HCT116 (cell line): ENCODE data around the gene LRRN1. TPM values are rescaled to one million over a fixed set of nuclear protein-coding genes. Genes with fewer than 3 reads are reported as not detected.

Source experiments
- ATAC-seq: fragments of 200-7000 bp; cut with Tn5 transposase; 2 replicates; pipeline ENCODE4 v1.9.1; 2020; ENCODE audit warnings: mild to moderate bottlenecking, moderate library complexity
- BruUV-seq: library from RNA; stranded (reverse); fragments of 400-500 nt; replicated peaks from 2 replicates; lab custom pipeline; 2021; lab: Mats Ljungman, UMichigan
- CTCF ChIA-PET: fragments of 300-600 bp; sonication (Branson Sonifier 250); formaldehyde crosslinking; loops from one replicate; lab custom pipeline; 2021; ENCODE audit warnings: antibody characterized with exemption; lab: Charles Lee
- POLR2A ChIA-PET: fragments of 300-600, 350-600 bp; sonication (Branson Sonifier 250); formaldehyde crosslinking; loops from one replicate; lab custom pipeline; 2021; ENCODE audit warnings: antibody characterized with exemption; lab: Charles Lee
- RAD21 ChIA-PET, 2 experiments: fragments of 300-600 bp; sonication (Branson Sonifier 250); formaldehyde crosslinking; loops; one replicate each; lab custom pipeline; 2023; ENCODE audit warnings: low total read pairs in 2 of 2; ENCODE audit not compliant: uncharacterized antibody in 2 of 2, unreplicated experiment in 2 of 2, low non-redundant PET in 1 of 2; lab: Charles Lee
- DNase-seq: peaks from one replicate; pipeline ENCODE4 v3.0.0-alpha.2; 2010; ENCODE audit warnings: low read depth, low spot score
- H2AFZ ChIP-seq: fragments of 200-600 bp; shearing (Covaris generic), sonication (generic); 2 replicates; pipeline ENCODE4 v1.6.1; 2017; ENCODE audit warnings: low read depth, mixed run types, mixed read lengths, antibody characterized with exemption, low read length; ENCODE audit not compliant: poor library complexity, severe bottlenecking
- H3K27ac ChIP-seq: 2 replicates; pipeline ENCODE4 v1.5.1; 2012; ENCODE audit warnings: low read depth, low read length
- H3K27me3 ChIP-seq: fragments of 200-600 bp; sonication (generic); 2 replicates; pipeline ENCODE4 v1.6.1; 2016; ENCODE audit warnings: mixed run types, low read length, mixed read lengths; ENCODE audit not compliant: insufficient read depth
- H3K36me3 ChIP-seq, 2 experiments: fragments of 200-500 bp in 1 of 2; fragments of 200-600 bp in 1 of 2; sonication (Bioruptor generic) in 1 of 2; sonication (generic) in 1 of 2; 2 replicates each; pipeline versions ENCODE4 v1.5.1 to v1.6.1; 2014 to 2016; ENCODE audit warnings: low read length in 2 of 2, inconsistent platforms in 1 of 2, mixed read lengths in 1 of 2, mixed run types in 1 of 2; ENCODE audit not compliant: insufficient read depth in 2 of 2, control insufficient read depth in 1 of 2
- H3K4me1 ChIP-seq, 2 experiments: fragments of 200-600 bp in 1 of 2; sonication (generic) in 1 of 2; 2 replicates each; pipeline versions ENCODE4 v1.5.1 to v1.6.1; 2012 to 2017; ENCODE audit warnings: low read length in 2 of 2, inconsistent platforms in 1 of 2, mild to moderate bottlenecking in 1 of 2, mixed read lengths in 1 of 2, mixed run types in 1 of 2, moderate library complexity in 1 of 2; ENCODE audit not compliant: insufficient read depth in 2 of 2, control insufficient read depth in 1 of 2
- H3K4me2 ChIP-seq: fragments of 200-600 bp; sonication (generic); 2 replicates; pipeline ENCODE4 v1.6.1; 2017; ENCODE audit warnings: mixed run types, low read length, mixed read lengths
- H3K4me3 ChIP-seq, 2 experiments: fragments of 200-600 bp in 1 of 2; sonication (generic) in 1 of 2; replicated peaks in 1 of 2; 2 replicates each; pipeline ENCODE4 v1.5.1; 2011 to 2016; ENCODE audit warnings: low read length in 2 of 2, control low read depth in 1 of 2, low read depth in 1 of 2, mild to moderate bottlenecking in 1 of 2, mixed read lengths in 1 of 2, mixed run types in 1 of 2
- H3K79me2 ChIP-seq: fragments of 200-600 bp; sonication (generic); 2 replicates; pipeline ENCODE4 v1.6.1; 2017; ENCODE audit warnings: mild to moderate bottlenecking, mixed run types, low read length, moderate library complexity, mixed read lengths; ENCODE audit not compliant: insufficient read depth
- H3K9ac ChIP-seq: fragments of 200-600 bp; sonication (generic); 2 replicates; pipeline ENCODE4 v1.6.1; 2016; ENCODE audit warnings: low read length, mixed read lengths
- H3K9me2 ChIP-seq: fragments of 200-600 bp; sonication (generic), shearing (Covaris generic); 2 replicates; pipeline ENCODE4 v1.6.1; 2017; ENCODE audit warnings: mixed run types, mild to moderate bottlenecking, moderate library complexity; ENCODE audit not compliant: insufficient read depth
- H3K9me3 ChIP-seq, 2 experiments: fragments of 200-500 bp in 1 of 2; fragments of 200-600 bp in 1 of 2; sonication (Bioruptor generic) in 1 of 2; sonication (generic) in 1 of 2; 2 replicates each; pipeline ENCODE4 v1.6.1; 2014 to 2017; ENCODE audit warnings: low read length in 2 of 2, mixed read lengths in 2 of 2, inconsistent platforms in 1 of 2, low read depth in 1 of 2, mild to moderate bottlenecking in 1 of 2, mixed run types in 1 of 2, moderate library complexity in 1 of 2; ENCODE audit not compliant: control insufficient read depth in 1 of 2, insufficient read depth in 1 of 2
- H4K20me1 ChIP-seq: fragments of 200-600 bp; sonication (generic), shearing (Covaris generic); 2 replicates; pipeline ENCODE4 v1.6.1; 2017; ENCODE audit warnings: mixed run types, mild to moderate bottlenecking, moderate library complexity; ENCODE audit not compliant: insufficient read depth
- EGR1 ChIP-seq: IDR thresholded peaks from 2 replicates; pipeline ENCODE4 v1.6.1; 2012; ENCODE audit warnings: low read depth
- EZH2 ChIP-seq: fragments of 200-600 bp; sonication (generic); IDR thresholded peaks from 2 replicates; pipeline ENCODE4 v1.6.1; 2017; ENCODE audit warnings: antibody characterized with exemption, mixed run types
- FOSL1 ChIP-seq: IDR thresholded peaks from 2 replicates; pipeline ENCODE4 v1.6.1; 2012; ENCODE audit warnings: low read depth
- JUND ChIP-seq: IDR thresholded peaks from 2 replicates; pipeline ENCODE4 v1.6.1; 2012
- POLR2AphosphoS5 ChIP-seq: IDR thresholded peaks from 2 replicates; pipeline ENCODE4 v1.6.1; 2011; ENCODE audit warnings: mild to moderate bottlenecking, low read depth, low read length, moderate library complexity
- RAD21 ChIP-seq: IDR thresholded peaks from 2 replicates; pipeline ENCODE4 v1.6.1; 2012; ENCODE audit warnings: low read depth, mild to moderate bottlenecking
- SIN3A ChIP-seq: IDR thresholded peaks from 2 replicates; pipeline ENCODE4 v1.6.1; 2012; ENCODE audit warnings: low read depth
- SRF ChIP-seq: IDR thresholded peaks from 2 replicates; pipeline ENCODE4 v1.6.1; 2012; ENCODE audit warnings: low read depth
- YY1 ChIP-seq: IDR thresholded peaks from 2 replicates; pipeline ENCODE4 v1.6.1; 2011; ENCODE audit warnings: low read length, low read depth, moderate library complexity, mild to moderate bottlenecking; ENCODE audit not compliant: insufficient replicate concordance; ENCODE audit errors: extremely low read depth
- intact Hi-C: fragments of 100-400 bp; cut with micrococcal nuclease; formaldehyde crosslinking; loops from 2 replicates; pipeline ENCODE4 v1.10.0; 2022
- total RNA-seq: library from RNA; stranded (reverse); gene quantifications from one replicate; pipeline ENCODE4 v1.2.1, GENCODE V29; 2021; ENCODE audit not compliant: unreplicated experiment
- TF ChIP-seq, protein P1 (sequence below): IDR thresholded peaks from 2 replicates; pipeline ENCODE4 v1.6.1; 2011; ENCODE audit warnings: mild to moderate bottlenecking, low read length, moderate library complexity; ENCODE audit not compliant: insufficient replicate concordance; ENCODE audit errors: extremely low read depth
- TF ChIP-seq, protein P2 (sequence below): IDR thresholded peaks from 2 replicates; pipeline ENCODE4 v1.6.1; 2012

LRRN1 gene
- total RNA-seq, 1 experiment from 2014 or later = 0.10 TPM

GRCh38 chr3:3860235-3860634 is 61.0 kb downstream of the LRRN1 start:
- H3K27me3 ChIP-seq = no peaks in the 10 kb centered on the region
- intact Hi-C loops = no loop called here
- no peaks in the 10 kb centered on the region for H3K79me2 ChIP-seq
- ChIA-PET CTCF (no interaction called here), POLR2A (no interaction called here), RAD21 (no interaction called here)
- H2AFZ ChIP-seq = no peak overlapping the region
- no peak overlapping the region for H3K4me2 ChIP-seq
- DNase-seq (no peak), ATAC-seq (no peak)
- no TSS peak for BruUV-seq
- no peaks in the 10 kb centered on the region for H3K36me3 ChIP-seq
- no peaks in the 10 kb centered on the region for H3K9me2 ChIP-seq
- peaks cover 0 to 3% of the 10 kb centered on the region in 2 experiments; a peak in 2 of 4 replicates for H3K9me3 ChIP-seq
- no peak for TF ChIP-seq EZH2
- TF ChIP-seq, protein P1, sequence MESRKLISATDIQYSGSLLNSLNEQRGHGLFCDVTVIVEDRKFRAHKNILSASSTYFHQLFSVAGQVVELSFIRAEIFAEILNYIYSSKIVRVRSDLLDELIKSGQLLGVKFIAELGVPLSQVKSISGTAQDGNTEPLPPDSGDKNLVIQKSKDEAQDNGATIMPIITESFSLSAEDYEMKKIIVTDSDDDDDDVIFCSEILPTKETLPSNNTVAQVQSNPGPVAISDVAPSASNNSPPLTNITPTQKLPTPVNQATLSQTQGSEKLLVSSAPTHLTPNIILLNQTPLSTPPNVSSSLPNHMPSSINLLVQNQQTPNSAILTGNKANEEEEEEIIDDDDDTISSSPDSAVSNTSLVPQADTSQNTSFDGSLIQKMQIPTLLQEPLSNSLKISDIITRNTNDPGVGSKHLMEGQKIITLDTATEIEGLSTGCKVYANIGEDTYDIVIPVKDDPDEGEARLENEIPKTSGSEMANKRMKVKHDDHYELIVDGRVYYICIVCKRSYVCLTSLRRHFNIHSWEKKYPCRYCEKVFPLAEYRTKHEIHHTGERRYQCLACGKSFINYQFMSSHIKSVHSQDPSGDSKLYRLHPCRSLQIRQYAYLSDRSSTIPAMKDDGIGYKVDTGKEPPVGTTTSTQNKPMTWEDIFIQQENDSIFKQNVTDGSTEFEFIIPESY = no peak
- TF ChIP-seq POLR2AphosphoS5 = no peak
- TF ChIP-seq YY1 = no peak
- no peak for TF ChIP-seq EGR1
- TF ChIP-seq JUND = no peak
- TF ChIP-seq RAD21 = no peak
- TF ChIP-seq SRF = no peak
- no peak for TF ChIP-seq FOSL1
- TF ChIP-seq, protein P2, sequence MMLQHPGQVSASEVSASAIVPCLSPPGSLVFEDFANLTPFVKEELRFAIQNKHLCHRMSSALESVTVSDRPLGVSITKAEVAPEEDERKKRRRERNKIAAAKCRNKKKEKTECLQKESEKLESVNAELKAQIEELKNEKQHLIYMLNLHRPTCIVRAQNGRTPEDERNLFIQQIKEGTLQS = no peak
- TF ChIP-seq SIN3A = no peak
- H3K27ac ChIP-seq = no peak overlapping the region
- H3K4me3 ChIP-seq = no peak overlapping the region
- H4K20me1 ChIP-seq = no peaks in the 10 kb centered on the region
- H3K4me1 ChIP-seq = no peaks in the 10 kb centered on the region
- H3K9ac ChIP-seq = no peak overlapping the region
